Activated T-helper 17 cell treated with anti-CD3 and anti-CD28 coated beads, Interleukin-2, amount 50 U/mL, for 72 hours (primary cell): ENCODE results near the gene DHX32. TPM values are rescaled to one million over a fixed set of nuclear protein-coding genes. Genes with fewer than 3 reads are reported as not detected.

Experiments
- ATAC-seq: fragments of 150-1000 bp; cut with Tn5 transposase; replicated peaks from 2 replicates; pipeline ENCODE4 v1.10.0; 2021; ENCODE audit warnings: mild to moderate bottlenecking, moderate library complexity
- H3K27ac Mint-ChIP-seq: one replicate; pipeline ENCODE4 v1.8.0; 2022; ENCODE audit warnings: mixed read lengths
- H3K27me3 Mint-ChIP-seq: one replicate; pipeline ENCODE4 v1.8.0; 2022; ENCODE audit warnings: mixed read lengths
- H3K36me3 Mint-ChIP-seq: one replicate; pipeline ENCODE4 v1.8.0; 2022; ENCODE audit warnings: low read depth, mild to moderate bottlenecking, mixed read lengths
- H3K4me1 Mint-ChIP-seq: one replicate; pipeline ENCODE4 v1.8.0; 2022; ENCODE audit warnings: mixed read lengths
- H3K4me3 Mint-ChIP-seq: one replicate; pipeline ENCODE4 v1.8.0; 2022; ENCODE audit warnings: mild to moderate bottlenecking, mixed read lengths
- H3K9me3 Mint-ChIP-seq: one replicate; pipeline ENCODE4 v1.8.0; 2022; ENCODE audit warnings: mixed read lengths
- total RNA-seq, 2 donors: library from RNA; stranded (reverse); gene quantifications; one replicate each; pipeline ENCODE4 v1.2.3, GENCODE V29; 2022

The DHX32 gene
- total RNA-seq, 2 donors from 2014 or later: 28.4 to 38.9 TPM

DNA sequence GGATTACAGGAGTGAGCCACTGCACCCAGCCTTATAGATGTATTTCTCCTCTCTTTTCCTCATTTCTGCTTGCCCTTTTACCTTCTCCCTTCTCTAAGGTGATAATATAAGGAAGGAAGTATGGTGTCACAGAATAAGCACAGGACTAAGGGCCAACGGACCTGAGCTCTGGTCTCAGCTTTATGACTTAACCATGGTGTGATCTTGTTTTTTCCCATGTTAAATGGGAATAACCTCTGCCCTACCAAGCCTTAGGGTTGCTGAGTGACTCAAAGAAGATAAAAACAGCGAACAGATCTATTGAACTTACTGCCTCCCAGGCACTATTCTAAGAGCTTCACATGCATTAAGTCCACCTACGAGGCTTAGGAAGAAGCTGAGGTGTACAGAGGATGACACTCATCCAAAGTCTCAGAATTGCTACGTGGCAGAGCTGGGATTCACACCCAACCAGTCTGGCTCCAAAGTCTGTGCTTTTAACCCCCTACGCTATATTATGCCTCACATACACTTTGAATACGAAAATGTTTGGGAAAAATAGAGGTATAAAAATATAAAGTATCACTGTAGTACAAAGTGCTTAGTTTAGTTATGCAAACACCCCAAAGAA, 63.6 kb downstream of the DHX32 start:
- Mint-ChIP-seq H3K4me3 (no peak overlapping the region), H3K27me3 (no peaks in the 10 kb centered on the region), H3K27ac (no peak overlapping the region), H3K36me3 (peaks cover 41% of the 10 kb centered on the region), H3K4me1 (peaks cover 5% of the 10 kb centered on the region), H3K9me3 (no peaks in the 10 kb centered on the region)
- ATAC-seq: no peak

DNA sequence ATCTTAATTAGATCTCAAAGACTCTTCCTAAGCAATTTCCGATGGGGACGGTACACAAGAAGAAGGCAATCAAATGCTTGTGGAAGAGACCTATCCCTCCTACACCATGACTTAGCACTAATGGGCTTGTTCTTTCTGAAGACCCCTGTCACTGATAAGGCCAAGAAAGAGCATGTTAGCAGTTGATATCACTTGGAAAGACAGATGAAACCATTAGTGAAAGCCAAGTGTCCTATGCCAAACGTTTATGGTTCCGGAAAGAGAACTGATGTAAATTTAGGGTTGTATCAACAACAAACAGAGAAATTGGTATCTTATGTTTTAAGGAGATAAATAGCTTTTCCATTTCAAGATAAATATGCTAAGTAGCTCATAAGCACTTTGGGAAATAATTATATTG, 64.5 kb downstream of the DHX32 start:
- Mint-ChIP-seq H3K27ac (no peak overlapping the region), H3K9me3 (no peaks in the 10 kb centered on the region), H3K36me3 (peaks cover 40% of the 10 kb centered on the region), H3K27me3 (no peaks in the 10 kb centered on the region), H3K4me3 (no peak overlapping the region), H3K4me1 (peaks cover under 1% of the 10 kb centered on the region)
- no peak for ATAC-seq

DNA sequence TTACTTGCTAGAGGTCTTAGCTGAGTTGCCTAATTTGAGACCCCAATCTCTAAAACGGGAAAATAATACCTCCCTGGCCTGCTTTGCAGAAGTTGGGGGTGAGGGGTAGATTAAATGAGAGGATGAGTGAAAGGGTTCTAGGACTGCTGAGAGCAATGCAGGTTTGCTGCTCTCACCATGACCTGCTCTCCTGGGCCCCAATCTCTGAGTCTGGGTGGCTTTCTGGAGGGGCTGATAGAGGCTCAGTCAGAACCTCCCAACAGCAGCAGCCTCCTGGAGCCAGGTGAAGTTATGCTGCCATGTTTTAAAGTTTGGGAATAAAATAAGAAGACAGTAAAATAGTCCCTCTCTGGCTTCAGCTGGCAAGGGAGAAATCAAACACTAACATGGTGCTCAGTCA, 65.3 kb downstream of the DHX32 start:
- Mint-ChIP-seq H3K4me3 (no peak overlapping the region), H3K36me3 (peaks cover 45% of the 10 kb centered on the region), H3K9me3 (no peaks in the 10 kb centered on the region), H3K27ac (no peak overlapping the region), H3K27me3 (no peaks in the 10 kb centered on the region), H3K4me1 (no peaks in the 10 kb centered on the region)
- no peak for ATAC-seq

GRCh38 chr10:125812128-125812750, 68.9 kb downstream of the DHX32 start:
- no peak for ATAC-seq
- no peaks in the 10 kb centered on the region for H3K9me3 Mint-ChIP-seq
- no peak overlapping the region for H3K4me3 Mint-ChIP-seq
- peaks cover 3% of the 10 kb centered on the region for H3K4me1 Mint-ChIP-seq
- no peak overlapping the region for H3K27ac Mint-ChIP-seq
- peaks cover 62% of the 10 kb centered on the region for H3K36me3 Mint-ChIP-seq
- H3K27me3 Mint-ChIP-seq: no peaks in the 10 kb centered on the region

DNA sequence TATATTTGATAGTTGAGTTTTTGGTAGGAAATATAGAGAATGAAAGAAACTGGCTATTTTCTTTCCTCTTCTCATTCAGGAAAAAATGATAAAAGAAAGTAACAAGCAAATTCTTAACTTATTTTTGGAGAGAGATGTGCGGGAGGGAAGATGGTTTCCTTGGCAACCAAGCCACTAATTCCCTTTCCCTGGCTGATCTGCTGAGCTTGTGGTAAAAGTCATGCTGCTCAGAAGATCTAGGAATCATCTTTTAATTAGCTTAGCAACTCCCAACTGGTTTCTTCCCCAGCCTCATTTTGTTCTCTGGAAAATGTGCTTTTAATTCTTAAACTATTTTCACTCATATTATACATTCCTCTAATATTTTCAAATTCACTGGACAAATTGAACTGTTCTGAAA, 69.8 kb downstream of the DHX32 start:
- H3K9me3 Mint-ChIP-seq: no peaks in the 10 kb centered on the region
- H3K36me3 Mint-ChIP-seq: peaks cover 72% of the 10 kb centered on the region
- peaks cover 3% of the 10 kb centered on the region for H3K4me1 Mint-ChIP-seq

GRCh38 chr10:125808047-125808446, 73.0 kb downstream of the DHX32 start:
- H3K27me3 Mint-ChIP-seq: no peaks in the 10 kb centered on the region
- H3K4me1 Mint-ChIP-seq: peaks cover 3% of the 10 kb centered on the region
- H3K36me3 Mint-ChIP-seq: peaks cover 56% of the 10 kb centered on the region
- no peak for ATAC-seq
- H3K4me3 Mint-ChIP-seq: no peak overlapping the region
- H3K27ac Mint-ChIP-seq: no peak overlapping the region
- no peaks in the 10 kb centered on the region for H3K9me3 Mint-ChIP-seq

More for the DNA sequence above, 69.8 kb downstream of the DHX32 start:
- Mint-ChIP-seq H3K4me3 (no peak overlapping the region), H3K27ac (no peak overlapping the region), H3K27me3 (no peaks in the 10 kb centered on the region)
- ATAC-seq: no peak

- Mint-ChIP-seq H3K9me3 (no peaks in the 10 kb centered on the region), H3K4me3 (no peak overlapping the region), H3K4me1 (peaks cover 3% of the 10 kb centered on the region), H3K27me3 (no peaks in the 10 kb centered on the region), H3K27ac (no peak overlapping the region), H3K36me3 (peaks cover 30% of the 10 kb centered on the region)
- no peak for ATAC-seq
These were observed 78.4 kb downstream of the DHX32 start for GRCh38 chr10:125802739-125803138.

DNA sequence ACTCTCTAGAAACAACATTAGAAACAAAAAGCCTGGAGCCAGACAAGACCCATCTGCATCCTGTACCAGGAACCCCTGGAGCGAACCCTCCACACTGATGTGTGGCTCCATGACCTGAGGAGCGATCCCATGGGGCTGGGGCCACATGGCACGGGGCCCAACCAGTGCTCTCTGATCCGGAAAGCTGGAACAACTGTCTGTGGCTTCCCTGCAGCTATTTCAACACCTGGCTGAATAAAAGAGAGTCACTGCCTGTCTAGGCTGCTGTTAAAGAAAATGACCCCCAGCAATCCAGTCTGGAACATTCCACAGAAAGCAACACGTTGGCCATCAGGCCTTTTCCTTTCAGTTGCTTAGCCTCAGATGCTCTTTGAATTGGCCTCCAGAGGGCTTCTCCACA, 79.0 kb downstream of the DHX32 start:
- Mint-ChIP-seq H3K4me3 (no peak overlapping the region), H3K36me3 (peaks cover 24% of the 10 kb centered on the region), H3K27ac (no peak overlapping the region), H3K4me1 (no peaks in the 10 kb centered on the region), H3K9me3 (no peaks in the 10 kb centered on the region), H3K27me3 (no peaks in the 10 kb centered on the region)
- no peak for ATAC-seq

- H3K9me3 Mint-ChIP-seq: no peaks in the 10 kb centered on the region
- no peak for ATAC-seq
- H3K4me3 Mint-ChIP-seq: no peak overlapping the region
- H3K27ac Mint-ChIP-seq: no peak overlapping the region
- peaks cover 18% of the 10 kb centered on the region for H3K36me3 Mint-ChIP-seq
- no peaks in the 10 kb centered on the region for H3K4me1 Mint-ChIP-seq
- H3K27me3 Mint-ChIP-seq: no peaks in the 10 kb centered on the region
These were observed 79.5 kb downstream of the DHX32 start for GRCh38 chr10:125801574-125801973.

GRCh38 chr10:125799451-125800182, 81.5 kb downstream of the DHX32 start:
- ATAC-seq: no peak
- H3K4me3 Mint-ChIP-seq: no peak overlapping the region
- H3K27me3 Mint-ChIP-seq: no peaks in the 10 kb centered on the region
- H3K36me3 Mint-ChIP-seq: peaks cover 13% of the 10 kb centered on the region
- no peaks in the 10 kb centered on the region for H3K4me1 Mint-ChIP-seq
- H3K9me3 Mint-ChIP-seq: no peaks in the 10 kb centered on the region
- no peak overlapping the region for H3K27ac Mint-ChIP-seq

- no peak overlapping the region for H3K27ac Mint-ChIP-seq
These were observed 83.0 kb downstream of the DHX32 start for GRCh38 chr10:125797994-125798662.

DNA sequence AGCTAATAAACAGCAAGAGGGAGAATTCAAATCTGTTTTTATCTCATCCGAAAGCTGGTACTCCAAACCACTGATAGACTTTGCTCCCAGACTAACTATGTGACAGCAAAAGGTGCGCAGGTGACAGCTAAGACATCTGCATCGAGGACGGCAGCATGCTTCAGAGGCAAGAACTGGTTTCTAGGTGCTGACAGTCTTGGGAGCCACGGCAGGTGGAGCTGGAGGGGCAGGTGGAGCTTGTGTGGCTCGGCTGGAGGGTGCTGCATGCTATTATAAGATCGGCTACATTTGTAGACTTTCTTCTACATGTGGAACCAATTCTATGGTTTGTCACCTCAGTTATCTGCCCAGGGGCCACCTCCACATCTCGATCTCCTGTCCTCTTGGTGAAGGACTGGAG, 83.7 kb downstream of the DHX32 start:
- Mint-ChIP-seq H3K27ac (no peak overlapping the region), H3K4me3 (no peak overlapping the region), H3K4me1 (no peaks in the 10 kb centered on the region), H3K9me3 (no peaks in the 10 kb centered on the region), H3K36me3 (peaks cover 34% of the 10 kb centered on the region), H3K27me3 (no peaks in the 10 kb centered on the region)
- ATAC-seq: no peak

More at GRCh38 chr10:125797994-125798662, 83.0 kb downstream of the DHX32 start:
- H3K36me3 Mint-ChIP-seq: peaks cover 28% of the 10 kb centered on the region
- ATAC-seq: no peak
- no peaks in the 10 kb centered on the region for H3K27me3 Mint-ChIP-seq
- no peak overlapping the region for H3K4me3 Mint-ChIP-seq
- no peaks in the 10 kb centered on the region for H3K9me3 Mint-ChIP-seq
- no peaks in the 10 kb centered on the region for H3K4me1 Mint-ChIP-seq

- no peak for ATAC-seq
- H3K27me3 Mint-ChIP-seq: no peaks in the 10 kb centered on the region
- H3K27ac Mint-ChIP-seq: no peak overlapping the region
- peaks cover 47% of the 10 kb centered on the region for H3K36me3 Mint-ChIP-seq
- no peaks in the 10 kb centered on the region for H3K4me1 Mint-ChIP-seq
- no peak overlapping the region for H3K4me3 Mint-ChIP-seq
- H3K9me3 Mint-ChIP-seq: no peaks in the 10 kb centered on the region
These were observed 85.4 kb downstream of the DHX32 start for GRCh38 chr10:125795637-125796190.

- Mint-ChIP-seq H3K27me3 (no peaks in the 10 kb centered on the region), H3K9me3 (no peaks in the 10 kb centered on the region), H3K27ac (no peak overlapping the region), H3K4me1 (no peaks in the 10 kb centered on the region), H3K36me3 (peaks cover 49% of the 10 kb centered on the region), H3K4me3 (no peak overlapping the region)
- ATAC-seq: no peak
These were observed 86.0 kb downstream of the DHX32 start for GRCh38 chr10:125795128-125795527.
